Astrocyte (in vitro differentiated cells and primary cell): Measurements from ENCODE around the gene USP25. TPM values are rescaled to one million over a fixed set of nuclear protein-coding genes. Genes with fewer than 3 reads are reported as not detected.

Experiments
- DNase-seq: peaks from one replicate; pipeline ENCODE4 v3.0.0-alpha.2; 2010; ENCODE audit warnings: low read depth
- FAIRE-seq: peaks from 2 replicates; lab custom pipeline; 2011; peaks lifted over from hg19 to GRCh38; lab: Jason Lieb, UNC
- H2AFZ ChIP-seq: 2 replicates; pipeline ENCODE4 v1.6.0; 2012; ENCODE audit warnings: low read depth, low read length, inconsistent platforms
- H3K27ac ChIP-seq: 2 replicates; pipeline ENCODE4 v1.5.1; 2011; ENCODE audit warnings: low read depth, low read length, inconsistent platforms
- H3K27me3 ChIP-seq: 2 replicates; pipeline ENCODE4 v1.6.0; 2011; ENCODE audit warnings: low read length, inconsistent platforms; ENCODE audit not compliant: insufficient read depth
- H3K36me3 ChIP-seq: 2 replicates; pipeline ENCODE4 v1.5.1; 2011; ENCODE audit warnings: low read length, inconsistent platforms; ENCODE audit not compliant: insufficient read depth
- H3K4me1 ChIP-seq: 2 replicates; pipeline ENCODE4 v1.5.1; 2011; ENCODE audit warnings: low read length, inconsistent platforms; ENCODE audit not compliant: insufficient read depth
- H3K4me2 ChIP-seq: 2 replicates; pipeline ENCODE4 v1.6.0; 2012; ENCODE audit warnings: low read length, inconsistent platforms
- H3K4me3 ChIP-seq: 2 replicates; pipeline ENCODE4 v1.5.1; 2011; ENCODE audit warnings: low read depth, mild to moderate bottlenecking, low read length, inconsistent platforms; ENCODE audit not compliant: insufficient read depth
- H3K79me2 ChIP-seq: 2 replicates; pipeline ENCODE4 v1.6.0; 2012; ENCODE audit warnings: mild to moderate bottlenecking, low read length, inconsistent platforms; ENCODE audit not compliant: insufficient read depth
- H3K9ac ChIP-seq: 2 replicates; pipeline ENCODE4 v1.6.0; 2012; ENCODE audit warnings: mild to moderate bottlenecking, low read length, inconsistent platforms
- H3K9me3 ChIP-seq: 2 replicates; pipeline ENCODE4 v1.5.1; 2012; ENCODE audit warnings: low read depth, mild to moderate bottlenecking, low read length, inconsistent platforms; ENCODE audit not compliant: insufficient read depth
- H4K20me1 ChIP-seq: 2 replicates; pipeline ENCODE4 v1.6.0; 2012; ENCODE audit warnings: low read length, inconsistent platforms; ENCODE audit not compliant: insufficient read depth
- H3K27ac Mint-ChIP-seq: one replicate; pipeline ENCODE4 v1.8.0; 2021; ENCODE audit warnings: mild to moderate bottlenecking, mixed read lengths; ENCODE audit not compliant: unreplicated experiment
- H3K27me3 Mint-ChIP-seq: one replicate; pipeline ENCODE4 v1.8.0; 2021; ENCODE audit warnings: low read depth, mixed read lengths; ENCODE audit not compliant: unreplicated experiment
- H3K36me3 Mint-ChIP-seq: one replicate; pipeline ENCODE4 v1.8.0; 2021; ENCODE audit warnings: low read depth, mixed read lengths; ENCODE audit not compliant: unreplicated experiment
- H3K4me1 Mint-ChIP-seq: one replicate; pipeline ENCODE4 v1.8.0; 2021; ENCODE audit warnings: low read depth, mixed read lengths; ENCODE audit not compliant: unreplicated experiment
- H3K4me3 Mint-ChIP-seq: one replicate; pipeline ENCODE4 v1.8.0; 2021; ENCODE audit warnings: mild to moderate bottlenecking, moderate library complexity, mixed read lengths; ENCODE audit not compliant: unreplicated experiment
- H3K9me3 Mint-ChIP-seq: one replicate; pipeline ENCODE4 v1.8.0; 2021; ENCODE audit warnings: mild to moderate bottlenecking, mixed read lengths; ENCODE audit not compliant: unreplicated experiment
- CTCF ChIP-seq: IDR thresholded peaks from 2 replicates; pipeline ENCODE4 v1.5.1; 2011; ENCODE audit warnings: low read depth, mild to moderate bottlenecking, inconsistent platforms, low read length, moderate library complexity; ENCODE audit not compliant: insufficient read depth
- EZH2 ChIP-seq: IDR thresholded peaks from 2 replicates; pipeline ENCODE4 v1.6.1; 2012; ENCODE audit warnings: mild to moderate bottlenecking, low read length, inconsistent platforms; ENCODE audit not compliant: insufficient read depth
- total RNA-seq: library from RNA; stranded (reverse); gene quantifications from 2 replicates; pipeline ENCODE4 v1.2.1, GENCODE V29; 2021

USP25 gene
- total RNA-seq, 1 donor from 2014 or later: 49.5 TPM

GRCh38 chr21:15870819-15871218 is 141.0 kb downstream of the USP25 start:
- Mint-ChIP-seq H3K4me3 (no peak overlapping the region), H3K27me3 (no peaks in the 10 kb centered on the region), H3K9me3 (no peaks in the 10 kb centered on the region), H3K4me1 (no peaks in the 10 kb centered on the region), H3K27ac (no peak overlapping the region), H3K36me3 (peaks cover 2% of the 10 kb centered on the region)
- H2AFZ ChIP-seq: no peak overlapping the region
- no peaks in the 10 kb centered on the region for H3K9me3 ChIP-seq
- H3K4me3 ChIP-seq: no peak overlapping the region
- H3K36me3 ChIP-seq: peaks cover 19% of the 10 kb centered on the region
- no peak for TF ChIP-seq EZH2
- TF ChIP-seq CTCF: no peak
- H4K20me1 ChIP-seq: no peaks in the 10 kb centered on the region
- no peaks in the 10 kb centered on the region for H3K4me1 ChIP-seq
- H3K27ac ChIP-seq: no peak overlapping the region
- H3K4me2 ChIP-seq: no peak overlapping the region
- DNase-seq (no peak), FAIRE-seq (no peak)
- no peaks in the 10 kb centered on the region for H3K79me2 ChIP-seq
- no peaks in the 10 kb centered on the region for H3K27me3 ChIP-seq
- no peak overlapping the region for H3K9ac ChIP-seq

- H3K36me3 Mint-ChIP-seq: peaks cover 2% of the 10 kb centered on the region
Observed at GRCh38 chr21:15872236-15872635, 142.5 kb downstream of the USP25 start.

DNA sequence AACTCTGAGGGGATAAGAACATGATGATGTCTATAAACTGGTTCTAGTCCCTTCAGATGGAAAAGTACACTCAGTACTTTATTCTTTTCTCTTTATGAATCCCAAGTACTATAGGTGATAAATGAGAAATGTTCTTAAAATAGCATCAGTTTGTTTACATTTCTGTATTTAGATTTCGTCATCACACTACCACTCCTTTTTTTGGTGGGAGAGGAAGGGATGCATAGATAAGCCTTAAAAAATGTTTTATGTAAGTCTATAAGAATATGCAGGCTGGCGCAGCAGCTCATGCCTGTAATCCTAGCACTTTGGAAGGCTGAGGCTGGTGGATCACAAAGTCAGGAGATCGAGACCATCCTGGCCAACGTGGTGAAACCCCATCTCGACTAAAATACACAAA is 144.8 kb downstream of the USP25 start:
- H3K27me3 Mint-ChIP-seq: no peaks in the 10 kb centered on the region
- Histone ChIP-seq H3K4me3 (no peak overlapping the region), H3K79me2 (no peaks in the 10 kb centered on the region), H3K4me2 (no peak overlapping the region), H3K27me3 (no peaks in the 10 kb centered on the region), H3K36me3 (peaks cover 20% of the 10 kb centered on the region), H3K9me3 (no peaks in the 10 kb centered on the region), H2AFZ (no peak overlapping the region), H3K27ac (no peak overlapping the region), H3K9ac (no peak overlapping the region), H4K20me1 (no peaks in the 10 kb centered on the region), H3K4me1 (no peaks in the 10 kb centered on the region)
- no peak overlapping the region for H3K27ac Mint-ChIP-seq
- DNase-seq (no peak), FAIRE-seq (no peak)
- peaks cover 3% of the 10 kb centered on the region for H3K36me3 Mint-ChIP-seq
- TF ChIP-seq EZH2 (no peak), CTCF (no peak)
- H3K9me3 Mint-ChIP-seq: no peaks in the 10 kb centered on the region
- no peaks in the 10 kb centered on the region for H3K4me1 Mint-ChIP-seq
- H3K4me3 Mint-ChIP-seq: no peak overlapping the region

More at GRCh38 chr21:15872236-15872635, 142.5 kb downstream of the USP25 start:
- H3K4me3 ChIP-seq: no peak overlapping the region
- no peak overlapping the region for H3K4me2 ChIP-seq
- H2AFZ ChIP-seq: no peak overlapping the region
- FAIRE-seq (no peak), DNase-seq (no peak)
- no peak overlapping the region for H3K9ac ChIP-seq
- no peaks in the 10 kb centered on the region for H3K4me1 ChIP-seq
- H3K79me2 ChIP-seq: no peaks in the 10 kb centered on the region
- Mint-ChIP-seq H3K4me3 (no peak overlapping the region), H3K27ac (no peak overlapping the region), H3K9me3 (no peaks in the 10 kb centered on the region), H3K4me1 (no peaks in the 10 kb centered on the region), H3K27me3 (no peaks in the 10 kb centered on the region)
- peaks cover 19% of the 10 kb centered on the region for H3K36me3 ChIP-seq
- H3K27ac ChIP-seq: no peak overlapping the region
- no peaks in the 10 kb centered on the region for H3K9me3 ChIP-seq
- H3K27me3 ChIP-seq: no peaks in the 10 kb centered on the region
- TF ChIP-seq EZH2: no peak
- H4K20me1 ChIP-seq: no peaks in the 10 kb centered on the region
